Cardiac fibroblast (primary cell): ENCODE measurements around the gene NEAT1.
"Not testable (repeated sequence)": the region's sequence is repeated elsewhere in the genome, so short reads cannot be mapped to it uniquely, and the experiment has no call there.

ENCODE experiments used
- DNase-seq, 2 donors: peaks; one replicate each; pipeline versions ENCODE4 v3.0.0 to v3.0.0-alpha.2; 2010; ENCODE audit warnings: low read depth in 2 of 2
- H3K4me3 ChIP-seq, 2 donors: replicated peaks in 1 of 2; 1 replicate in 1 of 2; 2 replicates in 1 of 2; pipeline ENCODE4 v1.5.1; 2011; ENCODE audit warnings: low read depth in 2 of 2, low read length in 2 of 2, mild to moderate bottlenecking in 2 of 2, moderate library complexity in 1 of 2
- TF ChIP-seq, protein P1 (sequence below): IDR thresholded peaks from one replicate; pipeline ENCODE4 v1.5.1; 2011; ENCODE audit warnings: low read depth, mild to moderate bottlenecking, low read length, inconsistent platforms

NEAT1 gene

DNA sequence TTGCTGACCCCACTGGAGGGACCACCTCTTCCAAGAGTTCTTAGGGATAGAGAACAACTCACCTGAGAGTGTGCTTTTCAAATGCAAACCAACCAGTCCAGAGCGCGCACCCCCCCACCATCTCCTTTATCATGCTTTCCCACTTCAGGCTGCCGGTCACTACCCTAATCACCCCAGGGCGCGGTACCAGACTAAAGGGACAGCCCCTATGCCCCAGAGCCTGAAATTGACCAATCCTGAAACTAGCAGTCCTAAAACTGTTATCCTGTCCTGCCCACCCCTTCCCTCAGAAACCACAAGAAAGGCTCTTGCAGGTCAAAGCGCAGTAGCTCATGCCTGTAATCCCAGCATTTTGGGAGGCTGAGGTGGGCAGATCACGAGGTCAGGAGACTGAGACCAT, 37.0 kb downstream of the NEAT1 start:
- TF ChIP-seq, protein P1, sequence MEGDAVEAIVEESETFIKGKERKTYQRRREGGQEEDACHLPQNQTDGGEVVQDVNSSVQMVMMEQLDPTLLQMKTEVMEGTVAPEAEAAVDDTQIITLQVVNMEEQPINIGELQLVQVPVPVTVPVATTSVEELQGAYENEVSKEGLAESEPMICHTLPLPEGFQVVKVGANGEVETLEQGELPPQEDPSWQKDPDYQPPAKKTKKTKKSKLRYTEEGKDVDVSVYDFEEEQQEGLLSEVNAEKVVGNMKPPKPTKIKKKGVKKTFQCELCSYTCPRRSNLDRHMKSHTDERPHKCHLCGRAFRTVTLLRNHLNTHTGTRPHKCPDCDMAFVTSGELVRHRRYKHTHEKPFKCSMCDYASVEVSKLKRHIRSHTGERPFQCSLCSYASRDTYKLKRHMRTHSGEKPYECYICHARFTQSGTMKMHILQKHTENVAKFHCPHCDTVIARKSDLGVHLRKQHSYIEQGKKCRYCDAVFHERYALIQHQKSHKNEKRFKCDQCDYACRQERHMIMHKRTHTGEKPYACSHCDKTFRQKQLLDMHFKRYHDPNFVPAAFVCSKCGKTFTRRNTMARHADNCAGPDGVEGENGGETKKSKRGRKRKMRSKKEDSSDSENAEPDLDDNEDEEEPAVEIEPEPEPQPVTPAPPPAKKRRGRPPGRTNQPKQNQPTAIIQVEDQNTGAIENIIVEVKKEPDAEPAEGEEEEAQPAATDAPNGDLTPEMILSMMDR = no peak
- no peak for DNase-seq
- H3K4me3 ChIP-seq = no peak overlapping the region

DNA sequence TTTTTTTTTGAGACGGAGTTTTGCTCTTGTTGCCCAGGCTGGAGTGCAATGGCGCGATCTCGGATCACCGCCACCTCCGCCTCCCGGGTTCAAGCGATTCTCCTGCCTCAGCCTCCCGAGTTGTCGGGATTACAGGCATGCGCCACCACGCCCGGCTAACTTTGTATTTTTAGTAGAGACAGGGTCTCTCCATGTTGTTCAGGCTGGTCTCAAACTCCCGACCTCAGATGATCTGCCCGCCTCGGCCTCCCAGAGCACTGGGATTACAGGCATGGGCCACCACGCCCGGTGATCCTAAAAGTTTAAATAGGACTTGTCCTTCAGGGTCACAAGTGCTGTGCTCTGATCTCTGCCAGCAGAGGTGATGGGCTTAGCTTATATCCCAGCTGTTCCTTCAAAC, 42.9 kb downstream of the NEAT1 start:
- DNase-seq, H3K4me3 ChIP-seq: not testable (repeated sequence)

DNA sequence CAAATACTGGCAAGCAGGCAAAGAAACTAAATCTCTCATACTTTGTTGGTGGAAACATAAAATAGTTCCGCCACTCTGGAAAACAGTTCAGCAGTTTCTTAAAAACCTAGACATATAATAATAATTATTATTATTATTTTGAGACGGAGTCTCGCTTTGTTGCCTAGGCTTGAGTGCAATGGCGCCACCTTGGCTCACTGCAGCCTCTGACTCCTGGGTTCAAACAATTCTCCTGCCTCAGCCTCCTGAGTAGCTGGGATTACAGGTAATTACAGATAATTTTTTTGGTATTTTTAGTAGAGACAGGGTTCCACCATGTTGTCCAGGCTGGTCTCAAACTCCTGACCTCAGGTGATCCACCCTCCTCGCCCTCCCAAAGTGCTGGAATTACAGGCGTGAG, 44.7 kb downstream of the NEAT1 start:
- H3K4me3 ChIP-seq, DNase-seq: not testable (repeated sequence)

DNA sequence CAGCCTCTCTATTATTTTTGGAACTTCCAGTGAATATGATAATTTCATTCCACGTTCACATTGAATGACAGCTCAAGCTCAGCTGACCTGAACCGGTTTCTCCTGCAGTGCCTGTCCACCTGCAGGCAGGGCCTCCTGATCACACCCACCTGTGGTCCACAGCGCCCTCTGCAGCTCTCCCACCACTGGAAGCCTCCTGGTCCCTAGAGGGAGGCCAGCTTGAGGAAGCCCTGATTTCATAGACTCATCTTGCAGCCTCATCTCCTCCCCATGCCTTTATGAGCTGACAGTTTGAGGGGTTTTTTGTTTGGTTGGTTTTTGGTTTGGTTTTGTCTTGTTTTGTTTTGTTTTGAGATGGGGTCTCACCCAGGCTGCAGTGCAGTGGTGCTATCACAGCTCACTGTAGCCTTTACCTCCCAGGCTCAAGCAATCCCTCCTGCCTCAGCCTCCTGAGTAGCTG, 46.3 kb downstream of the NEAT1 start:
- DNase-seq = peak; percentile 49 to 54
- TF ChIP-seq, protein P1 = peak; percentile 55
- H3K4me3 ChIP-seq = no peak overlapping the region

DNA sequence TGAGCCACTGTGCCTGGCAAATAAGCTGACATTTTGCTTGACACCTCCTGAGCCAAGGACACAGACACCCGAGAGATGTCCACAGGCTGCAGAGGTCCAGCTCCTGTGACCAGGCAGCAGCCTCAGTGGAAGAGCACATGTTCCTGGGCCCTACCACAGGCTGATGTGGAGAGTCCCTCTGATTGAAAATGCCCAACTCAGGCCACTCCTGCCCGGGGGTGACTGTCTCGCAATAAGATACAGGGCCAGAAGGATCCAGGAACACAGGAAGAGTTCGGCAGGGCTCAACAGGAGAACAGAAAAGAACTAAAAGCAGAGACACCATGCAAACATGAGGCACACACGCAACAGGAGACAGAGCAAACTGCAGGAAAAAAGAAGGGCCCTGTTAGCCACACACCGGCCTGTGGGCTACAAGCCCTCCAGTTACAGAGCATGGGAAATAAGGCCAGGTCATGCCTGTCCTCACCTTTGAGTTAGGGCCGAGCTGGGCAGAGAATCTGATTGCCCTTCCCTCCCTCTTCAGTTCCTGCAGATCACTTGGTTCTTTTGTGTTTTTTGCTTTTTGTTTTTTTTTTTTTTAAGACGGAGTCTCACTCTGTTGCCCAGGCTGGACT, 47.9 kb downstream of the NEAT1 start:
- TF ChIP-seq, protein P1 = no peak
- no peak for DNase-seq
- no peak overlapping the region for H3K4me3 ChIP-seq

DNA sequence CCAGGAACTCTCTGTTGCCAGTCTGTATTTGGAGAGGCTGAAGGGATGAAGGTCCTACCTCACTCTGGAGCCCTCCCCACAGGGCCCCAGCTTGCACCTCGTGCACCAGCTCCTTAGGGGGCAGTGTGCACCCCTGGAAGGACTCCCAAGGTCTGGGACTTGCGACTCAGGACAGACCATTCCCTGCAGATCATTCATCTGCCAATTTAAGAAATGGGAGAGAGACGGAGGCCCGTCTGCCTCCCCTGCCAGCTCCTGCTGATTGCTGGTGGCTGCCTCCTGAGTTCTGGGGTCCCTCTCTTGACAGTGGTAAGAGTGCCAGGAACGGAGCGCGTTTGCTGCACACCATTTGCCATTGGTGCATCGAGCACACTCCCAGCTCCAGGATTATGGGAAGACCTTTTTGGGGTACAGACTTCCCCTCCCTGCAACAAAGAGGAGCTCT, 48.9 kb downstream of the NEAT1 start:
- TF ChIP-seq, protein P1 = peak; percentile 53
- H3K4me3 ChIP-seq = peak overlapping the region; percentile 8 to 24
- DNase-seq = peak; percentile 78 to 89

DNA sequence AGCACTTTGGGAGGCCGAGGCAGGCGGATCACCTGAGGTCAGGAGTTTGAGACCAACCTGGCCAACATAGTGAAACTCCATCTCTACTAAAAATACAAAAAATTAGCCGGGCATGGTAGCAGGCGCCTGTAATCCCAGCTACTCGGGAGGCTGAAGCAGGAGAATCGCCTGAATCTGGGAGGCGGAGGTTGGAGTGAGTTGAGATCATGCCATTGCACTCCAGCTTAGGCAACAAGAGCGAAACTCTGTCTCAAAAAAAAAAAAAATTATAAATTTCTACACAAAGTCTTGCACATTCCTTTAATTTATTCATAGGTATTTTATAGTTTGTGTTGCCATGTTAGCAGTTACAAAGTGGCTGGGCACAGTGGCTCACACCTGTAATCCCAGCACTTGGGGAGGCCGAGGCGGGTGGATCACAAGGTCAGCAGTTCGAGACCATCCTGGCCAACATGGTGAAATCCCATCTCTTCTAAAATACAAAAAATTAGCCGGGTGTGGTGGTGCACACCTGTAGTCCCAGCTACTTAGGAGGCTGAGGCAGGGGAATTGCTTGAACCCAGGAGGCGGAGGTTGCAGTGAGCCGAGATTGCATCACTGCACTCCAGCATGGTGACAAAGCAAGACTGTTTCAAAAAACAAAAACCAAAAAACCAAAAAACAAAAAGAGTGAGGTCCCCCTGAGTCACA, 50.1 kb downstream of the NEAT1 start:
- not testable (repeated sequence) for DNase-seq, H3K4me3 ChIP-seq

DNA sequence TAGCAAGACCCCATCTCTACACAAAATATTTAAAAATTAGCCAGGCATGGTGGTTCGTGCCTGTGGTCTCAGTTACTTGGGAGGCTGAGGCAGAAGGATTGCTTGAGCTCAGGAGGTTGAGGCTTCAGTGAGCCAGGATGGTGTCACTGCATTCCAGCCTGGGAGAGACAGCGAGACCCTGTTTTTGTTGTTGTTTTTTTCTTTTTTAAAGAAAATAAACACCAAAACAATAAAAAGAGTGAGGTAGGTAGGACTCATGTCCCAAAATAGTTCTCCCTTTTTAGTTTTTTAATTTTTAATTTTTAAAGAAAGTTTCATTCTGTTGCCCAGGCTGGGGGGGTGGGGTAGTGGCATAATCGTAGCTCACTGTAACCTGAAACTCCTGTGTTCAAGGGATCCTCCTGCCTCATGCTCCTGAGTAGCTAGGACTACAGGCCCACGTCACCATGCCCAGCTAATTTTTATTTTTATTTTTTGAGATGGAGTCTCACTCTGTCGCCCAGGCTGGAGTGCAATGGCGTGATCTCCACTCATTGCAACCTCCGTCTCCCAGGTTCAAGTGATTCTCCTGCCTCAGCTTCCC, 50.8 kb downstream of the NEAT1 start:
- DNase-seq = no peak
- no peak overlapping the region for H3K4me3 ChIP-seq

More for the DNA sequence above, 50.8 kb downstream of the NEAT1 start:
- TF ChIP-seq, protein P1 = no peak
